Fibroblast of peridontal ligament (primary cell): ENCODE results near the gene NOXA1.
A peak's percentile ranks its signal among the peaks of the same experiment; 100 is the strongest.
"Not testable (repeated sequence)": the region's sequence is repeated elsewhere in the genome, so short reads cannot be mapped to it uniquely, and the experiment has no call there.

Experiments
- DNase-seq: peaks from one replicate; pipeline ENCODE4 v3.0.0-alpha.2; 2010; ENCODE audit errors: extremely low read depth

The NOXA1 gene, protein sequence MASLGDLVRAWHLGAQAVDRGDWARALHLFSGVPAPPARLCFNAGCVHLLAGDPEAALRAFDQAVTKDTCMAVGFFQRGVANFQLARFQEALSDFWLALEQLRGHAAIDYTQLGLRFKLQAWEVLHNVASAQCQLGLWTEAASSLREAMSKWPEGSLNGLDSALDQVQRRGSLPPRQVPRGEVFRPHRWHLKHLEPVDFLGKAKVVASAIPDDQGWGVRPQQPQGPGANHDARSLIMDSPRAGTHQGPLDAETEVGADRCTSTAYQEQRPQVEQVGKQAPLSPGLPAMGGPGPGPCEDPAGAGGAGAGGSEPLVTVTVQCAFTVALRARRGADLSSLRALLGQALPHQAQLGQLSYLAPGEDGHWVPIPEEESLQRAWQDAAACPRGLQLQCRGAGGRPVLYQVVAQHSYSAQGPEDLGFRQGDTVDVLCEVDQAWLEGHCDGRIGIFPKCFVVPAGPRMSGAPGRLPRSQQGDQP

DNA sequence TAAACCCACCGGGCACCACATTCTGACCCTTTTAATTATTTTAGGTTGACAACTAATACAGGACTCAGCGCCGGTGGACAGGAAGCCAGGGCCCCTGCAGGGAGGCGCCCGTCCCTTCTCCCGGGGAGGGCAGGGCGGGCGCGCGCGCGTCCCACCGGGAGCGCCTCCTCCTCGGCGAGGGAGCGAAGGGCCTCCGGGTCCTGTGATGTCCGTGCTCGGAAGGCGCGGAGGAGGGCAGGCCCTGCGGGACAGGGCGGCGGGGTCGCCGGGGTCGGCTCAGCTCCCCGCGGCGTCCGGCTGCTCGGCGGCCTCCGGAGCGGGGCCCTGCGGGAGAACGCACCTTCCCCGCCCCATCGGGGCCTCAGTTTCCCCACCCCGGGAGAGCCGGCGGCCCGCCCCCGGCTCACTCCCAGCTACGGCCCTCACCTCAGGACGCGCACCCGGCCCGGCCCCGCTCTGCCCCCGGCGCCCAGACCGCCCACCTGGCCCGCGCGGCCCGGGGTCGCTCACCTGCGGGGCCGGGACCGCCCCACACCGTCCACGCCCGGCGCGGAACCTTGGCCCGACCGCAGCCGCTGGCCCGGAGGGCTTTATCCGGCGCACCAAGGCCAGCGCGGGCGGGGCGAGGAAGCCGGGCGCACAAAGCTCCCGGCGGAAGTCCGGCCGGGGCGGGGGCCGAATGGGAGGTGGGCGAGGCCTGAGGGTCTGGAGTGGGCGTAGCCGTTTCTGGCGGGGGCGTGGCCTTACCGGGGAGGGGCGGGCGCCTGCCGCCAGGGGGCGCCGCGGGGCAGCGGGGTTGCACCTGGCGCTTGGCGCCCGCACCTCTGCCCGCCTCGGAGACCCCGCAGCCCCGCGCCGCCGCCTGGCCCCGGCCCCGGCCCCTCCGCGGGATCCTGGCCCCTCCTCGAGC is at the start of gene NOXA1, which contains the start of gene EXD3:
Gene NOXA1, plus strand, starts transcription at position 790 of the 910 bp plus-strand sequence. CDS start 137 bp downstream, outside the sequence.
Gene EXD3, minus strand, starts transcription at position 559 of the 910 bp plus-strand sequence. CDS start 27,805 bp downstream, outside the sequence.
- DNase-seq, result peak; percentile 85

DNA sequence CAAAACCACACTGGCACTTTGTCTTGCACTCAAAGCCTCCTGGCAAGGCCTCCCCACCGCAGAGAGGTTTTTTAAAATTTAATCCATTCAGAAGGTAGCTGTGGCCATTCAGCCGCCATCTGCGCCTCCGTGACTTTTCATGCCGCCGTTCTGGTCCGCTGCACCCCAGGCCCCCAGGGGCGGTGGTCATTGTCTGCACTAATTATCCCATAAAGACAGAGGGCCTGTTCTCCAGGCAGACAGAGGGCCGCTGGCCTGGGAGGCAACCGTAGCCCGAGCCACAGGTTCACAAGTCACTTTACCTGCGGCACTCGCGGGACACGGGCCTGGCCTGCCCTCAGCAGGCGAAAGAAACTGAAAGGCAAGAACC is 49.6 kb upstream of the NOXA1 start:
- no peak for DNase-seq

DNA sequence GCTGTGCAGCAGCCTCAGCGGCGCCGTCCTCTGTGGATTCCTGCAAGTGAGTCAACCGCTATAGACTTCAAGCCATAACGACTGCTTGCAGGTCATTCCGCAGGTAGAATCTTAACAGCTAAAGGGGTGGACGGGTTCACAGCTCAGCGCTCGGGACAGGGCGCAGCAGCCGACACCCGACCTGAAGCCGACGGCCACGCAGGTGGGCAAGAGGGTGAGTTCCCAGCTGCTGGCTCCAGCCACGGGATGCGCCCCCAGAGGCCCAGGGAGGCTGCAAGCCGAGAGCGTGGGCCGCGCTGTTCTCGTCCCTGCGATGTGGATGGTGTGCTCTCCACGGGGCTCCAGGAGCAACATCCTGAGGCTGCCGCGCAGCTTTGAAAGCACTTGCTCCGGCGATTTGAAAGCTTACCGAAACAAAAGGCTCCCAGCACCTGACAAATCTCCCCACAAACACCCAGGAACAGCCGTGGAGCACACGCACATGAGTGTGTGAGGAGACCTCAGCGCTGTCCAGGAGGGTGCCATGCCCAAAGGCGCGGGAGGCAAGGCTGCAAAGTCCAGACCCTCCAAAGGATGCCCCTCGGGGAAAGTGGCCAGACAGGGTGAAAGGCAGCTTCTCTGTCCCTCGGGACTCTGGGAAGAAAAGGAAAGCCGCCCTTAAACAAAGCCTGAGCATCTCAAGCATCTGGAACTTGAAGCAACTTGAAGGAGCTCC is 48.9 kb upstream of the NOXA1 start:
- DNase-seq, result no peak

DNA sequence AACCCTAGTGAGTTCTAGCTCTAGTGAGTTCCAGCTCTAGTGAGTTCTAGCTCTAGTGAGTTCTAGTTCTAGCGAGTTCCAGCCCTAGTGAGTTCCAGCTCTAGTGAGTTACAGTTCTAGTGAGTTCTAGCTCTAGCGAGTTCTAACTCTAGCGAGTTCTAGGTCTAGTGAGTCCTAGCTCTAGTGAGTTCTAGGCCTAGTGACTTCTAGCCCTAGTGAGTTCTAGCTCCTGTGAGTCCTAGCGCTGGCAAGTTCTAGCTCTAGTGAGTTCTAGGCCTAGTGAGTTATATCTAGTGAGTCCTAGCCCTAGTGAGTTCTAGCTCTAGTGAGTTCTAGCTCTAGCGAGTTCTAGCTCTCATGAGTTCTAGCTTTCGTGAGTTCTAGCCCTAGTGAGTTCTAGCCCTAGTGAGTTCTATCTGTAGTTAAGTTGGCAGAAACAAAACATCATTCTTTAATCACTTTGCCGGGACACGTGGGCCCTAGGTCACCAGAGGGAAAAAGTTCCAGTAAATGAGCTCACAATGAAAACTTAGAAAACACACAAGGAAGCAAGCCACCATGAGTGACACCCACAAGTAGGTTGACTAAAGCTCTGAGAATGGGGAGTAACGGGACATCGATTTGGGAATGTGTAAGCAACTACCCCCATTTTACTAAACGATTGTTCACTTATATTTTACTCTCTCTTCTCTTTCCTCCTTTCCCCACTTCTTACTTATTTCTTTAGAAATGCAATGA is 47.7 kb upstream of the NOXA1 start:
- DNase-seq, result no peak

DNA sequence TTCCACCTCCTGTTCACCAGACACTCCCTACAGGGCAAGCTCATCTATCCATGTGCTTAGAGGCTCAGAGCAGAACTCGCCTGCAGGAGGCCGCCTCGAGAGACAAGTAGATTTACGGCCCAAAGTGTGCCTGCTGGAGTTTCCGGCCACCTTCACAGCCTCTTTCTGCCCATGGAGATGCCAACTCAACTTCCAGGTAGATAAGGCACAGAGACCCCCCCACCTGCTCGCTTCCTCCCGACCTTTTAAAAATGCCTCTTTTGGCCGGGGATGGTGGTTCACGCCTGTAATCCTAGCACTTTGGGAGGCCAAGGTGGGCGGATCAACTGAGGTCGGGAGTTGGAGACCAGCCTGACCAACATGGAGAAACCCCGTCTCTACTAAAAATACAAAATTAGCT is 46.8 kb upstream of the NOXA1 start:
- DNase-seq, result no peak

GRCh38 chr9:137378688-137379410 is 44.3 kb upstream of the NOXA1 start:
- DNase-seq, result not testable (repeated sequence)

GRCh38 chr9:137379761-137380161 is 43.4 kb upstream of the NOXA1 start:
- DNase-seq, result no peak

DNA sequence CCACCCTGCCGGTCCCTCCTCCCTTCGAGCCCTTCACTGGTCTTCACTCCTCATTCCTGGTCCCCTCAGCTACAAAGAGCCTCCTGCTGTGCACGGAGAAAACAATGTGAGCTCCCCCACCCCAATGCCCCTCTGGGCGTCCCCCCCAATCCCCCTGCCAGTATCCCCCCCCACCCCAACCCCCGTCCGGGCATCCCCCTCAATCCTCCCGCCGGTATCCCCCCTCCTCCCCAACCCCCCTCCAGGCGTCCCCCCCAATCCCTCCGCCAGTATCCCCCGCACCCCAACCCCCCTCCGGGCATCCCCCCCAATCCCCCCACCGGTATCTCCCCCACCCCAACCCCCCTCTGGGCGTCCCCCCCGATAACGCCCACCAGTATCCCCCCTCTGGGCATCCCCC is 43.0 kb upstream of the NOXA1 start:
- no peak for DNase-seq

GRCh38 chr9:137380606-137381005 is 42.6 kb upstream of the NOXA1 start:
- no peak for DNase-seq

DNA sequence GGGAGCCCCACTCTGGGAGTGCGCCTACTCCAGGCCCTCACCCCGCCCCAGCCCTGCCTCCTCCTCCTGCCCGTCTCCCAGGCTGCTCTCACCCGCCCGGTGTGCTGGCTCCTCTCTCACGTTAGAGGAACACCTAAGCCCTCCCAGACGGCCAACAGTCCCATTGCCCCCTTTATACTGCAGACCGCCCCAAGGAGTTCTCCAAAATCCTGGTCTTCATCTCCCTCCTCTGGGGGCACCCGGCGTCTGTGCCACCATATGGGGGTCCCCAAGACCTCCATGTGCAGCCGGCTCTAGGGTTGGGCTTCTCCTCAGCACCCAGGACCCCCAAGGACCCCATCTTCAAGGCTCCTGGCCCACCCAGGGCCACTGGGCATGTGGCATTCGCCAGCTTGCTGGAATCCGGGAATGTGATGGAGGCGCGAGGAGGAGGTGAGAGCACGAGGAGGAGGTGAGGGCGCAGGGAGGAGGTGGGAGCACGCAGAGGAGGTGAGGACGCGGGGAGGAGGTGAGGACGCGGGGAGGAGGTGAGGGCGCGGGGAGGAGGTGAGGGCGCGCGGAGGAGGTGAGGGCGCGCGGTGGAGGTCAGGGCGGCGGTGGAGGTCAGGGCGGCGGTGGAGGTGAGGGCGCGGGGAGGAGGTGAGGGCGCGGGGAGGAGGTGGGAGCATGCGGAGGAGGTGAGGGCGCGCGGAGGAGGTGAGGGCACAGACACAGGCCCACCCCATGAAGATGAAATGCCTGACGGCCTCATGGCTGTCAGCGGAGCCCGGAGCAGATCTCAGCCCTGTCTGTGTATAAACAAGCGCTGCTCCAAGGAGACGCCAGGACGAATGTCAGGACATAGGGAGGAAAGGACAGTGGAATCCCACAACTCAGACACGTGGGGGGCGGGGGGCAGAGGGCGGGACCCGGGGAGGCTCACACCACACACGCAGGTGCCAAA is 41.4 kb upstream of the NOXA1 start:
- no peak for DNase-seq

DNA sequence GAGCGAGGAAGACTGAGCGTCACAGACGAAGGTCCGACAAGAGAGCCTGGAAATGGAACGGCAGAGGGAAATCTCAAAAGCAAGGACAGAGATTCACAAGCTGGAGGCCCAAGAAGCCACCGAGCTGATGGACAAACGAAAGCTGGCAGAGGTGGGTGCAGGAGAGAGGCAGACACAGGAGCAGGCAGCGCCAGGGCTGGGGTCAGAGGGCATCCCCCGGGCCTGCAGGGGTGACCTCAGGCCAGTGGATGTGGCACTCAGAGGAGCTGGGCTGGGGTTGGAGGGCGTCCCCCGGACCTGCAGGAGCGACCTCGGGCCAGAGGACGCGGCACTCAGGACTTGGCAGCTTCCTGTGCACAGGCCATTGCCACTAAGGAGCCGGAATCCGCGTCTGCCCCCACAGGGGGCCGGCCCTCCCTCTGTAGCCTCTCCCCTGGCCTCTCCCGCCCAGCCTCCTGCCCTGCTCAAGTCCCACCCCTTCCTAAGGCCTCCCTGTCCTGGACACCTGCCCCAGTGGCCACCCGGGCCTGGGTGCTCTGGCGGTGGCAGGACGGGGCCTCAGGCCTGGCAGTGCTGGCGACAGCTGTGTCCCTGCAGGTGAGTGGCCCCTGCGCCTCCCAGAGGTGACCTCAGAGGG is 40.6 kb upstream of the NOXA1 start:
- DNase-seq, result no peak

- no peak for DNase-seq
Observed at GRCh38 chr9:137383081-137383783, 40.0 kb upstream of the NOXA1 start.

- no peak for DNase-seq
Observed at GRCh38 chr9:137383784-137384756, 39.1 kb upstream of the NOXA1 start.

DNA sequence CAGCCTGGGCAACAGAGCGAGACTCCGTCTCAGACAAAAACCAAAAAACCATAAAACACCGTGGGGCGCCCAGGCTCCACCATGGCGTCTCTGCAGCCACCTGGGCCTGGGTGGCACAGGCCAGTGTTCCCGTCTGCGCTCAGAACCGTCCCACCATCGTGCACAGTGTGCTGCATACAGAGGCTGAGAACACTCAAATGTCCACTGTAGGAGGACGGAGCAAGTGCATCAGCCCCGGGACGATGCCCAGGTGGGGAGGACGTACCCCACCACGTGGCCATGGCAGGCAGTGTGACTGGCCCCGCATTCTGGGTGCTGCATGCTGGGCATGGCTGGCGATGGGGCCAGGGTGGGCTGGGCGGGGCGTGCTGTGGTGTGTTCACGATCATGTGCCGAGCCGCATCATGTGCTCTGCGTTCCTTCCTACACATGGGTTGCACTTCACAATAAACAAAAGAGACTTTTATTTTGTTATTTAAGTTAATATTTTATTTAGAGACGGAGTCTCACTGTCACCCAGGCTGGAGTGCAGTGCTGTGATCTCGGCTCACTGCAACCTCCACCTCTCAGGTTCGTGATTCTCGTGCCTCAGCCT is 38.0 kb upstream of the NOXA1 start:
- DNase-seq, result no peak

- not testable (repeated sequence) for DNase-seq
Observed at GRCh38 chr9:137386507-137387113, 36.6 kb upstream of the NOXA1 start.
